ENCODE data around the gene LRRC3B.

Gene LRRC3B

GRCh38 chr3:26750263-26750662, 127.7 kb downstream of the LRRC3B start:
- Histone ChIP-seq H3K9ac (ENCODE audit: low read length) (no peak overlapping the region), H3K79me2 (ENCODE audit: control insufficient read depth, insufficient read depth, low read length) (no peaks in the 10 kb centered on the region), H3K18ac (ENCODE audit: low read length) (no peak overlapping the region), H2AK5ac (ENCODE audit: low read length) (no peak overlapping the region), H2BK120ac (ENCODE audit: low read depth, low read length) (no peak overlapping the region), H3K27me3 (ENCODE audit: insufficient read depth, low read length, poor library complexity) (no peaks in the 10 kb centered on the region), H3K79me1 (ENCODE audit: low read length) (no peaks in the 10 kb centered on the region), H3K36me3 (ENCODE audit: control insufficient read depth, insufficient read depth, low read length) (no peaks in the 10 kb centered on the region), H3K4me2 (ENCODE audit: low read length) (no peak overlapping the region), H4K8ac (ENCODE audit: low read depth, low read length) (no peak overlapping the region), H3K56ac (ENCODE audit: low read length) (no peak overlapping the region), H4K5ac (ENCODE audit: low read length) (no peak overlapping the region), H3K23ac (ENCODE audit: low read length) (no peak overlapping the region), H2BK5ac (ENCODE audit: low read length) (no peak overlapping the region), H3K4ac (ENCODE audit: low read depth, low read length) (no peak overlapping the region), H3K27ac (ENCODE audit: low read depth, low read length) (no peak overlapping the region), H3K4me3 (ENCODE audit: low read length) (no peak overlapping the region), H3K4me1 (ENCODE audit: control insufficient read depth, low read depth, low read length) (no peaks in the 10 kb centered on the region), H2BK15ac (replicated peaks; ENCODE audit: low read depth) (no peak overlapping the region)
- WGBS (ENCODE audit: extremely low coverage, insufficient coverage, low lambda C conversion rate), result no CpG with 5 or more reads among the region's 2 CpGs
- no peak for DNase-seq

DNA sequence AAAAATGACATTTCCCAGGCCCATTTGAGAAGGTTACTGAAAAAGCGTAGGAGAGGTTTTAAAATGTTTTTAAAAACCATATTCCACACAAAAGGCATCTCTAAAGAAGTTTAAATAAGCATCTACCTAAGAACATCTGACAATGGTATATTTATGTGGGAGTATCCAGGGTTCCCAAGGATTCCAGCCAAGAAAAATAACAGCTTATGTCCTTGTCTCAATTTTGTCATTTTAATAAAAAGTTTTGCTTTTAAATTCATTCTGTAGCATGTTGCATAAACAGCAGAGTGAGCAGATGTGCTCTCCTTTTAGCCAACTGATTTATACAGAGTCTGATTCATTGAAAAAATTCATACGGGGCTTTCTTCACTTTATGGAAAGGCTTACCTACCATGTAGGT, 129.9 kb downstream of the LRRC3B start:
- Histone ChIP-seq H3K36me3 (ENCODE audit: control insufficient read depth, insufficient read depth, low read length) (no peaks in the 10 kb centered on the region), H3K4ac (ENCODE audit: low read depth, low read length) (no peak overlapping the region)
- WGBS (ENCODE audit: extremely low coverage, insufficient coverage, low lambda C conversion rate), result no CpG with 5 or more reads among the region's 2 CpGs

GRCh38 chr3:26753095-26753494, 130.5 kb downstream of the LRRC3B start:
- Histone ChIP-seq H3K18ac (ENCODE audit: low read length) (no peak overlapping the region), H2BK5ac (ENCODE audit: low read length) (no peak overlapping the region), H3K56ac (ENCODE audit: low read length) (no peak overlapping the region), H3K23ac (ENCODE audit: low read length) (no peak overlapping the region), H2AK5ac (ENCODE audit: low read length) (no peak overlapping the region), H2BK120ac (ENCODE audit: low read depth, low read length) (no peak overlapping the region), H3K4me3 (ENCODE audit: low read length) (no peak overlapping the region), H3K27me3 (ENCODE audit: insufficient read depth, low read length, poor library complexity) (no peaks in the 10 kb centered on the region), H3K79me2 (ENCODE audit: control insufficient read depth, insufficient read depth, low read length) (no peaks in the 10 kb centered on the region), H3K27ac (ENCODE audit: low read depth, low read length) (no peak overlapping the region), H3K4ac (ENCODE audit: low read depth, low read length) (no peak overlapping the region), H2BK15ac (replicated peaks; ENCODE audit: low read depth) (no peak overlapping the region), H3K4me1 (ENCODE audit: control insufficient read depth, low read depth, low read length) (no peaks in the 10 kb centered on the region), H3K36me3 (ENCODE audit: control insufficient read depth, insufficient read depth, low read length) (no peaks in the 10 kb centered on the region), H4K5ac (ENCODE audit: low read length) (no peak overlapping the region), H3K79me1 (ENCODE audit: low read length) (no peaks in the 10 kb centered on the region), H4K8ac (ENCODE audit: low read depth, low read length) (no peak overlapping the region), H3K4me2 (ENCODE audit: low read length) (no peak overlapping the region), H3K9ac (ENCODE audit: low read length) (no peak overlapping the region)
- no peak for DNase-seq

More for the DNA sequence above, 129.9 kb downstream of the LRRC3B start:
- Histone ChIP-seq H2AK5ac (ENCODE audit: low read length) (no peak overlapping the region), H4K8ac (ENCODE audit: low read depth, low read length) (no peak overlapping the region), H3K27ac (ENCODE audit: low read depth, low read length) (no peak overlapping the region), H3K4me3 (ENCODE audit: low read length) (no peak overlapping the region), H2BK120ac (ENCODE audit: low read depth, low read length) (no peak overlapping the region), H3K18ac (ENCODE audit: low read length) (no peak overlapping the region), H4K5ac (ENCODE audit: low read length) (no peak overlapping the region), H3K4me1 (ENCODE audit: control insufficient read depth, low read depth, low read length) (no peaks in the 10 kb centered on the region), H3K27me3 (ENCODE audit: insufficient read depth, low read length, poor library complexity) (no peaks in the 10 kb centered on the region), H2BK5ac (ENCODE audit: low read length) (no peak overlapping the region), H3K79me1 (ENCODE audit: low read length) (no peaks in the 10 kb centered on the region), H3K56ac (ENCODE audit: low read length) (no peak overlapping the region), H3K4me2 (ENCODE audit: low read length) (no peak overlapping the region), H2BK15ac (replicated peaks; ENCODE audit: low read depth) (no peak overlapping the region), H3K9ac (ENCODE audit: low read length) (no peak overlapping the region), H3K79me2 (ENCODE audit: control insufficient read depth, insufficient read depth, low read length) (no peaks in the 10 kb centered on the region), H3K23ac (ENCODE audit: low read length) (no peak overlapping the region)
- DNase-seq, result no peak

DNA sequence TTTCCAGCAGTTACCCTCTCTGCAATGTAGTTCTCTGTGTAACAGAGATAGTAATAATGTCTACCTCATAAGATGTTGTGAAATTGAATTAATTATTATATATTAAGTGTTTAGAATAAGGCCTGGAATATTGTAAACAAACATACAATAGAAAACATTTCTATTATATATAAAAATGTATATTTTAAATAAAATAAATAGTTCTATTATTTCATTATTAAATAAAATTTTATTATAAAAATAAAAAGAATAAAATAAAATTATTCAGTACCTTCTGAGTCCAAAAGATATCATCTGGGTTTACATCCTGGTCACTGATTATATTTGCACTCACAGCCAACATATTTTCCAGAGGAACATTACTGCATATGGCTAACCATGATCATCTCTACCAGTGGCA, 135.4 kb downstream of the LRRC3B start:
- H3K79me2 ChIP-seq (ENCODE audit: control insufficient read depth, insufficient read depth, low read length), result no peaks in the 10 kb centered on the region
- no peaks in the 10 kb centered on the region for H3K4me1 ChIP-seq (ENCODE audit: control insufficient read depth, low read depth, low read length)
- no peak overlapping the region for H2AK5ac ChIP-seq (ENCODE audit: low read length)
- no peak overlapping the region for H4K5ac ChIP-seq (ENCODE audit: low read length)
- no peak overlapping the region for H3K9ac ChIP-seq (ENCODE audit: low read length)
- no peaks in the 10 kb centered on the region for H3K79me1 ChIP-seq (ENCODE audit: low read length)
- H3K4me3 ChIP-seq (ENCODE audit: low read length), result no peak overlapping the region
- no peak overlapping the region for H3K56ac ChIP-seq (ENCODE audit: low read length)
- H2BK5ac ChIP-seq (ENCODE audit: low read length), result no peak overlapping the region
- H3K23ac ChIP-seq (ENCODE audit: low read length), result no peak overlapping the region
- H3K4me2 ChIP-seq (ENCODE audit: low read length), result no peak overlapping the region
- no peak overlapping the region for H2BK15ac ChIP-seq (replicated peaks; ENCODE audit: low read depth)
- no peak overlapping the region for H2BK120ac ChIP-seq (ENCODE audit: low read depth, low read length)
- no peaks in the 10 kb centered on the region for H3K27me3 ChIP-seq (ENCODE audit: insufficient read depth, low read length, poor library complexity)
- H4K8ac ChIP-seq (ENCODE audit: low read depth, low read length), result no peak overlapping the region
- no peak overlapping the region for H3K18ac ChIP-seq (ENCODE audit: low read length)
- no peak overlapping the region for H3K4ac ChIP-seq (ENCODE audit: low read depth, low read length)
- H3K36me3 ChIP-seq (ENCODE audit: control insufficient read depth, insufficient read depth, low read length), result no peaks in the 10 kb centered on the region
- no peak for DNase-seq
- H3K27ac ChIP-seq (ENCODE audit: low read depth, low read length), result no peak overlapping the region

All from mesendoderm (in vitro differentiated cells).